Liver (tissue), 9 donors: ENCODE data around the gene ABCA1. TPM values are rescaled to one million over a fixed set of nuclear protein-coding genes. Genes with fewer than 3 reads are reported as not detected.
"Not testable (repeated sequence)": the region's sequence is repeated elsewhere in the genome, so short reads cannot be mapped to it uniquely, and the experiment has no call there.

ENCODE experiments used
- DNase-seq: peaks from one replicate; pipeline ENCODE4 v3.0.0-alpha.2; 2017; ENCODE audit warnings: low spot score
- H3K27ac ChIP-seq, 2 donors: one replicate each; pipeline ENCODE4 v1.7.0; 2013; ENCODE audit warnings: inconsistent platforms in 2 of 2, low read length in 2 of 2, control low read depth in 1 of 2, low read depth in 1 of 2, mild to moderate bottlenecking in 1 of 2
- H3K27me3 ChIP-seq, 4 donors: one replicate each; pipeline versions ENCODE4 v1.6.1 to v1.7.0; 2013; ENCODE audit warnings: low read length in 3 of 4, inconsistent platforms in 1 of 4, mild to moderate bottlenecking in 1 of 4, moderate library complexity in 1 of 4; ENCODE audit not compliant: control insufficient read depth in 4 of 4, insufficient read depth in 4 of 4
- H3K36me3 ChIP-seq, 4 donors: one replicate each; pipeline versions ENCODE4 v1.6.1 to v1.7.0; 2013; ENCODE audit warnings: low read length in 3 of 4, mild to moderate bottlenecking in 3 of 4, low read depth in 1 of 4, moderate library complexity in 1 of 4; ENCODE audit not compliant: control insufficient read depth in 4 of 4, insufficient read depth in 3 of 4
- H3K4me1 ChIP-seq, 4 donors: one replicate each; pipeline versions ENCODE4 v1.6.1 to v1.7.0; 2013; ENCODE audit warnings: low read length in 3 of 4, mild to moderate bottlenecking in 3 of 4, moderate library complexity in 1 of 4; ENCODE audit not compliant: control insufficient read depth in 4 of 4, insufficient read depth in 4 of 4
- H3K4me3 ChIP-seq, 3 donors: one replicate each; pipeline versions ENCODE4 v1.6.1 to v1.7.0; 2013; ENCODE audit warnings: low read length in 3 of 3, control low read depth in 1 of 3, low read depth in 1 of 3, mild to moderate bottlenecking in 1 of 3
- H3K9ac ChIP-seq, 2 donors: one replicate each; pipeline ENCODE4 v1.7.0; 2013; ENCODE audit warnings: low read length in 2 of 2, mild to moderate bottlenecking in 2 of 2, moderate library complexity in 2 of 2, control low read depth in 1 of 2, low read depth in 1 of 2
- H3K9me3 ChIP-seq, 4 donors: one replicate each; pipeline versions ENCODE4 v1.6.1 to v1.7.0; 2013; ENCODE audit warnings: low read length in 3 of 4; ENCODE audit not compliant: control insufficient read depth in 4 of 4
- ATF3 ChIP-seq: IDR thresholded peaks from 2 replicates; pipeline ENCODE4 v1.6.1; 2016; ENCODE audit warnings: antibody characterized with exemption
- CTCF ChIP-seq: fragments of 150-350 bp; IDR thresholded peaks from 2 replicates; pipeline ENCODE4 v1.5.1; 2017; ENCODE audit warnings: improper control_type of control experiment, low read depth, low read length; ENCODE audit not compliant: missing input control
- EGR1 ChIP-seq, 2 donors: IDR thresholded peaks; 2 replicates each; pipeline ENCODE4 v1.6.1; 2016 to 2018; ENCODE audit warnings: antibody characterized with exemption in 2 of 2, low read depth in 2 of 2
- FOXA1 ChIP-seq: IDR thresholded peaks from 2 replicates; pipeline ENCODE4 v1.6.1; 2016; ENCODE audit warnings: antibody characterized with exemption
- FOXA2 ChIP-seq: IDR thresholded peaks from 2 replicates; pipeline ENCODE4 v1.6.1; 2016; ENCODE audit warnings: antibody characterized with exemption
- HNF4G ChIP-seq: IDR thresholded peaks from 2 replicates; pipeline ENCODE4 v1.6.1; 2016; ENCODE audit warnings: antibody characterized with exemption
- JUND ChIP-seq, 2 donors: IDR thresholded peaks; 2 replicates each; pipeline ENCODE4 v1.6.1; 2016; ENCODE audit warnings: antibody characterized with exemption in 2 of 2
- NR2F2 ChIP-seq: IDR thresholded peaks from 2 replicates; pipeline ENCODE4 v1.6.1; 2016; ENCODE audit warnings: antibody characterized with exemption
- RAD21 ChIP-seq, 2 donors: IDR thresholded peaks; 2 replicates each; pipeline ENCODE4 v1.6.1; 2016; ENCODE audit warnings: antibody characterized with exemption in 2 of 2, mild to moderate bottlenecking in 2 of 2
- REST ChIP-seq: IDR thresholded peaks from 2 replicates; pipeline ENCODE4 v1.6.1; 2016; ENCODE audit warnings: antibody characterized with exemption, mild to moderate bottlenecking
- RXRA ChIP-seq, 2 donors: IDR thresholded peaks; 2 replicates each; pipeline ENCODE4 v1.6.1; 2017 to 2018; ENCODE audit warnings: antibody characterized with exemption in 2 of 2, mild to moderate bottlenecking in 1 of 2
- SP1 ChIP-seq: IDR thresholded peaks from 2 replicates; pipeline ENCODE4 v1.6.1; 2018; ENCODE audit warnings: antibody characterized with exemption, mild to moderate bottlenecking
- YY1 ChIP-seq: IDR thresholded peaks from 2 replicates; pipeline ENCODE4 v1.6.1; 2016; ENCODE audit warnings: antibody characterized with exemption, mild to moderate bottlenecking
- WGBS: extraction: QIAGEN DNeasy Blood & Tissue Kit; methylation state at CpG from one replicate; pipeline ENCODE4 v1.1.7; 2013; 5-methylcytosine and 5-hydroxymethylcytosine counted together
- polyA plus RNA-seq, 2 donors: library from polyadenylated mRNA; stranded (reverse) in 1 of 2; unstranded in 1 of 2; fragments of 200-250 nt in 1 of 2; fragments of >200 nt in 1 of 2; fragmentation: Nextera tagmentation in 1 of 2; extraction: Ambion mirVana in 1 of 2; gene quantifications; one replicate each; pipeline versions ENCODE4 v1.2.1 to v1.2.3, GENCODE V29; 2013 to 2015
- total RNA-seq, 2 donors: library from RNA; depleted of rRNA; stranded (reverse); fragments of >200 nt; gene quantifications; one replicate each; pipeline ENCODE4 v1.2.3, GENCODE V29; 2014
- TF ChIP-seq, protein P1 (sequence below): IDR thresholded peaks from 2 replicates; pipeline ENCODE4 v1.6.1; 2016; ENCODE audit warnings: antibody characterized with exemption
- TF ChIP-seq, protein P2 (sequence below): IDR thresholded peaks from 2 replicates; pipeline ENCODE4 v1.6.1; 2016; ENCODE audit warnings: antibody characterized with exemption
- donor health status: healthy.
- donor health status: healthy.
- donor health status: healthy.
- donor health status: healthy.
- donor health status: healthy.

ABCA1 gene
- total and polyA plus RNA-seq, 4 donors: 15.4 to 223 (median 62.9) TPM

DNA sequence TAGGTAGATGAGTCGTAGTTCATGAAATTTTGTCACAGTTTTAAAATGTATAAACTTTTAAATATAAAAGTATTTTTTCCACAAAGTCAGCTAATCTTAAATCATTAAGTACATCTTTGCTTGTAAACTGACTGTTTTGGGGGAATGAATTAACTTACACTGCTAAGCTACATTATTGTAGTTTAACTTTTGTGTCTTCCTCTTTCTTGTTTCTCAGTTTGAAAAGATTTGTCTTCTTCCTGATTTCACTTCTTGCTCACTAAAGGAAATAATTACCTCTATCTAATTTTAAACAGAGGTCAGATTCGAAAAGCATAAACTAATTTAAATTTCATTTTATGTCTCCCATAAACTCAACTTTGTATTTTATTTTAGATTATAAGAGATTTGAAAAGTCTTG is 158.3 kb downstream of the ABCA1 start (continued):
- TF ChIP-seq REST (no peak), NR2F2 (no peak), HNF4G (no peak), SP1 (no peak)
- TF ChIP-seq, protein P1, sequence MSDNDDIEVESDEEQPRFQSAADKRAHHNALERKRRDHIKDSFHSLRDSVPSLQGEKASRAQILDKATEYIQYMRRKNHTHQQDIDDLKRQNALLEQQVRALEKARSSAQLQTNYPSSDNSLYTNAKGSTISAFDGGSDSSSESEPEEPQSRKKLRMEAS: no peak

DNA sequence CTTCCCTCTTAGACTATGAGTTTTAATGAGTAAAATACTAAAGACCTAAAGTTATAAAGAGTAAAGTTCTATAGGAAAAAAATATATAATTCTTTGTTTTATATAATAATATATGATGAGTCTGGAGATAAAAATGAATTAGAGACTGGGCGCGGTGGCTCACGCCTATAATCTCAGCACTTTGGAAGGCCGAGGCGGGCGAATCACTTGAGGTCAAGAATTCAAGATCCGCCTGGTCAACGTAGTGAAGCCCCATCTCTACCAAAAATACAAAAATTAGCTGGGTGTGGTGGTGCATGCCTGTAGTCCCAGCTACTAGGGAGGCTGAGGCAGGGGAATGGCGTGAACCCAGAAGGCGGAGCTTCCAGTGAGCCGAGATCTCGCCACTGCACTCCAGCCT is 158.9 kb downstream of the ABCA1 start:
- DNase-seq, H3K27ac ChIP-seq, H3K9me3 ChIP-seq, H3K9ac ChIP-seq, H3K36me3 ChIP-seq, H3K27me3 ChIP-seq, H3K4me3 ChIP-seq, H3K4me1 ChIP-seq: not testable (repeated sequence)
- WGBS: 96% methylated on average over 12 of the region's 12 CpGs

DNA sequence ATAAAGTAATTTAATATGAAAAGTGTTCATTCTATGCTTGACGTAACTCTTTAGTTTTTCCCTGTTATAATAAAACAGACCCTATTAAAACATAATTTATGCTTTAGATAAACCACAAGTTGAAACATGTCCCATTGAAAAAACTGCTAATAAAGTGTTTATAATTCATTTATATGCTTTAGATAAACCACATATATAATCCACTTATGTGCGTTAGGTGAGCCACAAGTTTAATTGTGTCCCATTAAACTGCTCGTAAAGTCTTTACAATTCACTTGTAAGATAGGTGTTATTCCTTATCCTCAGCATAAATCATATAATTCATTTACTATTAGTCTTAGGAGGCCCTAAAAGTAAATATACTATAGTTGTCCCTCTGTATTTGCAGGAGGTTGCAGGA is 160.4 kb downstream of the ABCA1 start:
- Histone ChIP-seq H3K36me3 (no peaks in the 10 kb centered on the region), H3K27ac (no peak overlapping the region), H3K27me3 (no peaks in the 10 kb centered on the region), H3K9ac (no peak overlapping the region), H3K4me1 (peaks cover 0 to 6% (median 2%) of the 10 kb centered on the region in 4 donors), H3K9me3 (no peaks in the 10 kb centered on the region), H3K4me3 (no peak overlapping the region)
- WGBS: 95% methylated on average over 3 of the region's 3 CpGs
- DNase-seq: no peak
- TF ChIP-seq REST: no peak

- peaks cover 0 to 6% (median 2%) of the 10 kb centered on the region in 4 donors for H3K4me1 ChIP-seq
- H3K4me3 ChIP-seq: no peak overlapping the region
- no peaks in the 10 kb centered on the region for H3K9me3 ChIP-seq
- H3K9ac ChIP-seq: no peak overlapping the region
- no peak for DNase-seq
- H3K27me3 ChIP-seq: no peaks in the 10 kb centered on the region
- no peaks in the 10 kb centered on the region for H3K36me3 ChIP-seq
- no peak for TF ChIP-seq YY1
- no peak for TF ChIP-seq SP1
- no peak for TF ChIP-seq FOXA1
- no peak for TF ChIP-seq ATF3
- TF ChIP-seq JUND (IDR thresholded peaks at IDR 0.05): no peak
- no peak for TF ChIP-seq CTCF
- no peak for TF ChIP-seq NR2F2
- TF ChIP-seq, protein P1: no peak
- no peak for TF ChIP-seq FOXA2
- TF ChIP-seq EGR1 (IDR thresholded peaks at IDR 0.05; ENCODE audit: low read depth in 2 of 2): no peak
- TF ChIP-seq, protein P2, sequence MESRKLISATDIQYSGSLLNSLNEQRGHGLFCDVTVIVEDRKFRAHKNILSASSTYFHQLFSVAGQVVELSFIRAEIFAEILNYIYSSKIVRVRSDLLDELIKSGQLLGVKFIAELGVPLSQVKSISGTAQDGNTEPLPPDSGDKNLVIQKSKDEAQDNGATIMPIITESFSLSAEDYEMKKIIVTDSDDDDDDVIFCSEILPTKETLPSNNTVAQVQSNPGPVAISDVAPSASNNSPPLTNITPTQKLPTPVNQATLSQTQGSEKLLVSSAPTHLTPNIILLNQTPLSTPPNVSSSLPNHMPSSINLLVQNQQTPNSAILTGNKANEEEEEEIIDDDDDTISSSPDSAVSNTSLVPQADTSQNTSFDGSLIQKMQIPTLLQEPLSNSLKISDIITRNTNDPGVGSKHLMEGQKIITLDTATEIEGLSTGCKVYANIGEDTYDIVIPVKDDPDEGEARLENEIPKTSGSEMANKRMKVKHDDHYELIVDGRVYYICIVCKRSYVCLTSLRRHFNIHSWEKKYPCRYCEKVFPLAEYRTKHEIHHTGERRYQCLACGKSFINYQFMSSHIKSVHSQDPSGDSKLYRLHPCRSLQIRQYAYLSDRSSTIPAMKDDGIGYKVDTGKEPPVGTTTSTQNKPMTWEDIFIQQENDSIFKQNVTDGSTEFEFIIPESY: no peak
- TF ChIP-seq RAD21 (IDR thresholded peaks at IDR 0.05): no peak
- TF ChIP-seq RXRA (IDR thresholded peaks at IDR 0.05): no peak
- whole genome bisulfite sequencing: 90% methylated on average over 7 of the region's 7 CpGs
- no peak overlapping the region for H3K27ac ChIP-seq
Measured at GRCh38 chr9:104766025-104766424, 161.9 kb downstream of the ABCA1 start.
